ENCODE results near the gene PELI2. TPM values are rescaled to one million over a fixed set of nuclear protein-coding genes. Genes with fewer than 3 reads are reported as not detected.

PELI2 gene
- total RNA-seq, 4 donors from 2014 or later: 0.91 to 10.5 (median 3.9) TPM

DNA sequence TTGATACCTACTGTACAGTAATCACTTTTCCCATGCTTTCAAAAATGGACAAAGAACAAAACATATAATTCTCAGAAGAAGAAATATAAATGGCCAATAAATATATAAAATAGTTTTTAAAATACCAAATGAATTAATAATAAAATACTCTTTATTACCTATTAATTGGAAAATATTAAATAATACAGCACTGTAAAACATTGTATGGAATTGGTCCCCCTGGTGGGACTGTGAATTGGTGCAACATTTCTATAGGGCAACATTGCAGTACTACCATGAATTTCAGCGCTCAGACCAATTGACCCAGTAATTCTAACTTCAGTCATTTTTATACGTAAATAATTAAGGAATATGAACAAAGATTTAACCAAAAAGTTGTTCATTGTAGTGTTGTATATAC, 162.6 kb downstream of the PELI2 start:
- whole genome bisulfite sequencing, 2 donors: 93% methylated on average over 2 of the region's 2 CpGs
- Histone ChIP-seq H3K27ac (no peak overlapping the region), H3K9me3 (no peaks in the 10 kb centered on the region), H3K36me3 (no peaks in the 10 kb centered on the region), H3K4me3 (no peak overlapping the region), H3K4me1 (no peaks in the 10 kb centered on the region), H3K27me3 (no peaks in the 10 kb centered on the region)
- intact Hi-C loops (cut with DNase I): no loop called here
- TF ChIP-seq, protein P1, sequence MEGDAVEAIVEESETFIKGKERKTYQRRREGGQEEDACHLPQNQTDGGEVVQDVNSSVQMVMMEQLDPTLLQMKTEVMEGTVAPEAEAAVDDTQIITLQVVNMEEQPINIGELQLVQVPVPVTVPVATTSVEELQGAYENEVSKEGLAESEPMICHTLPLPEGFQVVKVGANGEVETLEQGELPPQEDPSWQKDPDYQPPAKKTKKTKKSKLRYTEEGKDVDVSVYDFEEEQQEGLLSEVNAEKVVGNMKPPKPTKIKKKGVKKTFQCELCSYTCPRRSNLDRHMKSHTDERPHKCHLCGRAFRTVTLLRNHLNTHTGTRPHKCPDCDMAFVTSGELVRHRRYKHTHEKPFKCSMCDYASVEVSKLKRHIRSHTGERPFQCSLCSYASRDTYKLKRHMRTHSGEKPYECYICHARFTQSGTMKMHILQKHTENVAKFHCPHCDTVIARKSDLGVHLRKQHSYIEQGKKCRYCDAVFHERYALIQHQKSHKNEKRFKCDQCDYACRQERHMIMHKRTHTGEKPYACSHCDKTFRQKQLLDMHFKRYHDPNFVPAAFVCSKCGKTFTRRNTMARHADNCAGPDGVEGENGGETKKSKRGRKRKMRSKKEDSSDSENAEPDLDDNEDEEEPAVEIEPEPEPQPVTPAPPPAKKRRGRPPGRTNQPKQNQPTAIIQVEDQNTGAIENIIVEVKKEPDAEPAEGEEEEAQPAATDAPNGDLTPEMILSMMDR (IDR thresholded peaks at IDR 0.05): peak in 1 of 6 experiments; percentile 5
- TF ChIP-seq POLR2A (IDR thresholded peaks at IDR 0.05): no peak
- no peak for DNase-seq

DNA sequence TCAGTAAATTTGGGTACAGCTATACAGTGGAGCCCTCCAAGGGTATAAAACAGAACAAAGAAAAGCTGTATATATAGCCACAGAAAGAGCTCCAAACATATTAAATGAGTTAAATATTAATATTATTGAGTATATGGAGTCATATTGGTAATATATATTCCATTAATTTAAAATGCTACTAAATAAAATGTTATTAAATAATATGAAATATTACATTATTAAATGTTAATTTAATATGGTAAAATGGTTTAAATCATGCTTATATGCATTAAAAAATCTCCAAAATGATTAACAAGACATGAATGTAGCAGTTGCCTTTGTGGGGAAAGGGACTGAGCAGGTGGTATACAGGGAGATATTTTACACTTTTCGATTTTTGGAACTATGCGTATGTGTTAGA, 164.0 kb downstream of the PELI2 start:
- Histone ChIP-seq H3K4me1 (no peaks in the 10 kb centered on the region), H3K36me3 (no peaks in the 10 kb centered on the region), H3K27me3 (no peaks in the 10 kb centered on the region), H3K9me3 (no peaks in the 10 kb centered on the region), H3K4me3 (no peak overlapping the region), H3K27ac (no peak overlapping the region)
- intact Hi-C loops (cut with DNase I): no loop called here
- 93 to 98% methylated on average over 2 of the region's 2 CpGs for WGBS, 2 donors
- DNase-seq: no peak
- TF ChIP-seq POLR2A (IDR thresholded peaks at IDR 0.05): no peak
- TF ChIP-seq, protein P1 (IDR thresholded peaks at IDR 0.05): no peak

DNA sequence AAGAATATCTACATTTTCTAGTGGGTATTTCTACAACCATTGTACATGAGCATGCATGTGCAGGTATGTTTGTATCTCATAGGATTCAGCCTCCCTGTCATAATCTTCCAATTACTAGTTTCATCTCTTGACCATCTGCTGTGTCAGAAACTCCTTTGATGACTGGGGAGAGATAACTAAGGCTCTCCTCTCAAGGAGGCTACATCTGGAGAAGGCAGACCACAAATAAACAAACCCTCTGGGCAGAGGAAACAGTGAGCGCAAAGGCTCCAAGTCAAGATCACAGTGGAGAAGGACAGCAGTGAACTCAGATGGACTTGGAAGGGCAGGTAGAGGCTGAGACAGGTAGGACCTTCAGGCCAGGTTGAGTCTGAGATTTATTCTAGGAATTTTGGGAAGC, 166.4 kb downstream of the PELI2 start:
- no peaks in the 10 kb centered on the region for H3K9me3 ChIP-seq
- 91 to 100% methylated on average over 1 of the region's 1 CpG for WGBS, 2 donors
- H3K4me3 ChIP-seq: no peak overlapping the region
- H3K4me1 ChIP-seq: no peaks in the 10 kb centered on the region
- DNase-seq: no peak
- no peak overlapping the region for H3K27ac ChIP-seq
- no peaks in the 10 kb centered on the region for H3K27me3 ChIP-seq
- peaks cover 0 to 9% (median 0%) of the 10 kb centered on the region in 3 donors for H3K36me3 ChIP-seq
- TF ChIP-seq POLR2A (IDR thresholded peaks at IDR 0.05): no peak
- TF ChIP-seq, protein P1 (IDR thresholded peaks at IDR 0.05): no peak
- intact Hi-C loops (cut with DNase I): no loop called here

DNA sequence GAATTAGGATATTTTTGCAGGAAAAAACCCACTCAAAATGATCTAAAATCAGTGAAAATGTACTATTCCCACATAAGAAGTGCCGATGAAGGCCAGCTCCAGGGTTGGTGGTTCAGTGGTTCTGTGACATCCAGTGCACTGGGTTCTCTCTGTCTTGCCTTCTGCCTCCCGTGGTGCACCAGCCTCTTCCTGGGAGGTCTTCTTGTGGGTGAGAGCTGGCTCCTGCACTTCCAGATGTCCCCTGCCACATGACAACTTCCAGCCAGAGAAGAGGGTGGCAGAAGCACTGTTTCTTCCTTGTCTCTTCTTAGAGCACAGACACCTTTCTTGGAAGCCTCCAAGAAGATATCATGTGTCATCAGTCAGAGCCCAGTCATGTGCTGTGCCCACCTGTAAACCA, 170.9 kb downstream of the PELI2 start:
- WGBS, 2 donors: 86 to 92% methylated on average over 1 to 2 of the region's 2 CpGs
- DNase-seq: no peak
- Histone ChIP-seq H3K27ac (no peak overlapping the region), H3K36me3 (peaks cover 0 to 31% (median 0%) of the 10 kb centered on the region in 3 donors), H3K27me3 (no peaks in the 10 kb centered on the region), H3K4me3 (no peak overlapping the region), H3K9me3 (no peaks in the 10 kb centered on the region), H3K4me1 (no peaks in the 10 kb centered on the region)
- intact Hi-C loops (cut with DNase I): no loop called here
- TF ChIP-seq POLR2A (IDR thresholded peaks at IDR 0.05): no peak
- TF ChIP-seq, protein P1 (IDR thresholded peaks at IDR 0.05): no peak

DNA sequence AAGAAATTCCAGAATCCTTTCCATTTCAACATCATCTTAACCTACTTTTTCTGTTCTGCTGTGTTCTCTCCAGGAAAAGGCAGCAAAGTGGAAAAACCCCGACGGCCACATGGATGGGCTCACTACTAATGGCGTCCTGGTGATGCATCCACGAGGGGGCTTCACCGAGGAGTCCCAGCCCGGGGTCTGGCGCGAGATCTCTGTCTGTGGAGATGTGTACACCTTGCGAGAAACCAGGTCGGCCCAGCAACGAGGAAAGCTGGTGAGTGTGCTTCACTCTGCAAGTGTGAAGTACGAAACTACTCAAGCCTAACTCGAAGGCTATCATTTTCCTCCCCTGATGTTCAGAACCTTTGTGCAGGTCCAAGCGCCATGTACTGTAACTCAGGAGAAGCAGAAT, 172.0 kb downstream of the PELI2 start:
- Histone ChIP-seq H3K27ac (no peak overlapping the region), H3K27me3 (no peaks in the 10 kb centered on the region), H3K9me3 (no peaks in the 10 kb centered on the region), H3K4me3 (no peak overlapping the region), H3K36me3 (peaks cover 0 to 31% (median 0%) of the 10 kb centered on the region in 3 donors), H3K4me1 (no peaks in the 10 kb centered on the region)
- WGBS, 2 donors: 90 to 93% methylated on average over 8 to 11 of the region's 14 CpGs
- DNase-seq: no peak
- intact Hi-C loops (cut with DNase I): no loop called here
- TF ChIP-seq, protein P1 (IDR thresholded peaks at IDR 0.05): no peak
- no peak for TF ChIP-seq POLR2A (IDR thresholded peaks at IDR 0.05)
